Activated CD8-positive, alpha-beta memory T cell treated with anti-CD3 and anti-CD28 coated beads, Interleukin-2, amount 50 U/mL, for 1 hour (primary cell): Measurements from ENCODE around the gene ADORA3.

Source experiments
- DNase-seq: peaks from one replicate; pipeline ENCODE4 v3.0.0-alpha.2; 2020; ENCODE audit errors: extremely low read depth

Gene ADORA3

DNA sequence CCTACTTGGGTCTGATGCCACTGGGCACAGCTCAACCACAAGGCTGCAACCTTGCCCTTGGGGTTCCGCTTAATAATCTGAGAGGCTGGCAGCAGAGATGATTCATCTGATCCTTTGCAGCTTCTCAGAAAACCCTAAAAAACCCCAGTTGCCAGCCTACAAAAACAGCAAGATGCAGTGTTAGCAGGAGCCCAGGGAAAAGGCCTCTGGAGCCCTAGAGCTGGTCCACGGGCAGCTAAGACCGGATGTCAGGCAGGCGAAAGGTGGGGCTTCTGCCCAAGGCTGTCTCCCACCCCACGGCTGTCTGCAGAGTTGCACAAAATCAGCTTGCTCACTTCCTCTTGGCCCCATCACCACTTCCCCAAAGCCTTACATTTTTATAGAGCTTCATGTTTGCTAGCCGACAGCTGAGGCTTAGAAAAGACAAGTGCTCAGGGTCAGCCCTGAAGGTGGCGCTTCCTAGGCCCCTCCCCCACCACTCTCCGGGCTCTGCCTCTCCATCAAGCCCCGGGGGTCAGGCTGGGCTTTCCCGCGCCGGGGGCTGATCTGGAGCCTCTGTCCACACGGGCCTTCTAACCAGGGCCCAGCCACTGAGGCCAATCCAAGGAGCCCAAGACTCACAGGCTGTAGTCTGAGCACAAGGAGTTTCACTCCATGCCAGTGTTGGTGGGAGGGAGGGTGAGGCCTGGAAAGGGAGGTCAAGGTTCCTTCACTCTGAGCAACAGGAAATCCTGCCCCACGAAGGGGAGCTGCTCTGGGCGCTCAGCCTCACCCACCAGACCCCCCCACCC lies 4.2 kb upstream of the ADORA3 start:
- DNase-seq = peak; percentile 25

DNA sequence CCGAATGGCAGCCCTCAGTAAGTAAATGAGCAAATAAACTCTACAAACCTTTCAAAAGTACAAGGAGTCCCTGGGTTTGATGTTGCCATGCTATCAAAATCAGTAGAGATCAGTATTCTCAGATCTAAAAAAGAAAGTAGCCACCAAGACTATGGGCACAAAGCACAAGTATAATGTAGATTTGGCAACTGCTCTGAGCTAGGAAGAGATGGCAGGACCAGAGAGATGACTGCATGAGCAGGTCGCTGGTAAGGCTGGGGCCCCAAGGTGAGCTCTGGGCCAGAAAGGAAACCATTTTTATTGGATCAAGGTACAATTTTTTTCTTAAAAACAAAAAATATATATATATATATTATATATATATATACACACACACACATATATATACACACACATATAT lies 3.1 kb upstream of the ADORA3 start:
- DNase-seq = no peak

DNA sequence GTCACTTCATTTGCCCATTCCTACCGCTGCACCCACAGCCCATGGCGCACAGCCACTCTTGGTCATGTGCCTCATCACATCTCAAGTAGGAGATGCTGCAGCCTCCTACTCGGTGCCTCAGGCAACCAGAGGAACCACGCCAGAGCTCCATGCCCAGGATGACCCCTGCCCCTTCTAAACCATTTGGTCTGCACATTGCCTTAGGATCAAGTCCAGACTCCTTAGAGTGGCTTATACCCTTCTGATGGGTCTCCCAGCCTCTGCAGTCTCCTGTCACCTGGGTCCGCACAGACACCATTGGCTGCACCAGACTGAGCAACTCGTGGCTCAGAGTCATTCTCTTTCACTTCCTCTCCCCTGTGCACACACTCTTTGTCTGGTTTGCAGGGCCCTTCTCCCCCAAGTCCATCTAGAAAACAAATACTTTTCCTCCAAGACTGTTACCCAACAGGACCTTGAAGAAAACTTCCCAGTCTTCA lies 2.2 kb upstream of the ADORA3 start:
- DNase-seq = no peak

DNA sequence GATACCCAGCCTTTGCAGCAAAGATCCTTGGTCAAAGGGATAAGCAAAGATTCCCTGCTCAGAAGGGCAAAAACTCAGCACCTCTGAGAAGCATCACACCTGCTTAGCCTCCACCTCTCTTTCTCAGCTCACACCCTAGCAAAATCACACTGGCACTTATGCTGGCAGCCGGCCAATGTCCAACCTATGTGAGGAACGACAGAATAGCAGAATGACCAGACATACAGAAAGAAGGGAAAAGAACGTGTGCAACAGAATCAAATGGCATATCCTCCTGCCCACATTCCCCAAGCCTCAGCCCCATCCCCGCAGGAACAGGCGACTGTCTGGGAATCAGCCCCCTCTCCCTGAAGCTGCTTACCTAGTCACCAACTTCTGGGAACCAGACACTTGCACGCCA lies 664 bp upstream of the ADORA3 start:
- DNase-seq = no peak

- DNase-seq = no peak
These were observed 1.8 kb downstream of the ADORA3 start for GRCh38 chr1:111501645-111502044.

GRCh38 chr1:111499026-111499785 lies 4.2 kb downstream of the ADORA3 start:
- no peak for DNase-seq

DNA sequence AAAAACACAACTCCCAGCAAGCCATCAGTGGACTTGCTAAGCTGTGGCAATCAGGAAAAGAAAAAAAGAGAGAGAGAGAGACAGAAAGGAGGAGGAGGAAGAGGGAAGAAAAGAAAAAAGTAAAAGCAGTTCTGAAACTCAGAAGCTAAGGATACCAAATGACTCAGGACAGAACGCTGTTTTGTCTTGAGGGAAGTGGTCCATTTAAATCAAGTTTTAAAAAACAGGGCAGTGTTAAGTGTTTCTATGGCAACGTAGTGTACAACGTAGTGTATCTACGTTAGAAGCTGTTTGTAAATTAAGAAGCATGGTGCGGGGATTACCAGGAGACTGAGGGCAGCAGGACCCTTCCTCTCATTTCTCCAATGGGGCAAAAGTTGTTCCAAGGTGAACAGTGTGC lies 5.8 kb downstream of the ADORA3 start:
- no peak for DNase-seq

DNA sequence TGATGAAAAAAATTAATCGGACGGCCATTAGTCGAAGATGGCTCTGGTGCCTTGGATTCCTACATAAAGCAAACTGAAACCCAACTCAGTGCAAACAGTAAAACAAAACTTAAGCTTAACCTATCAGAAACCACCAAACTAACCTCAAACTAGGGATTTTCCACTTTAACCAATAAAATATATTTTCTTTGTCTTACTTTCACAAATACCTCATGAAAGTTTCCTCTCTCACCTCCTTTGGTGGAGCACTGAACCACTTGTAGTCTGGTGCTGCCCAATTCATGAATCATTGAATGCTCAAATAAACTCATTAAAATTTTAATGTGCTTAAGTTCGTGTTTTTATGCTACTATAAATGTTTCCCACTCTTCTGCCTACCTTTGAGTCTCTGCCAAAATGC lies 7.0 kb downstream of the ADORA3 start:
- DNase-seq = no peak

GRCh38 chr1:111491070-111491469 lies 12.4 kb downstream of the ADORA3 start:
- no peak for DNase-seq

DNA sequence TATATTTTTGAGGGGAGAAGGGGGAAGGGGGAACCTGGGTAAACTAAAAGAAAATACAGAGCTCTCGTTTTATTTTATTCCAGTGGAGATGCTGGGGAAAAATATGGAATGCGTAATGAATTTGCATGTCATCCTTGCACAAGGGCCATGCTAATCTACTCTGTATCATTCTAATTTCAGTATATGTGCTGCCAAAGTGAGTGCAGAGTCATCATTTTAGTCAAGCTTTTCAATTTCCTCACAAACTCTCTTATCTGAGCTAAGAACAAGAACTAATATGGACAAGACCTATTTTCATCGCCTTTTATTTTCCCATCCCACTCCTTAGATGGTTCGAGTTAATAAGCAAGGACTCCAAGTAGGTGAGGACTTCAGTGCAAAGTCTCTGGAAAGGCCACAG lies 13.2 kb downstream of the ADORA3 start:
- DNase-seq = no peak

GRCh38 chr1:111489604-111490003 lies 13.8 kb downstream of the ADORA3 start:
- no peak for DNase-seq

DNA sequence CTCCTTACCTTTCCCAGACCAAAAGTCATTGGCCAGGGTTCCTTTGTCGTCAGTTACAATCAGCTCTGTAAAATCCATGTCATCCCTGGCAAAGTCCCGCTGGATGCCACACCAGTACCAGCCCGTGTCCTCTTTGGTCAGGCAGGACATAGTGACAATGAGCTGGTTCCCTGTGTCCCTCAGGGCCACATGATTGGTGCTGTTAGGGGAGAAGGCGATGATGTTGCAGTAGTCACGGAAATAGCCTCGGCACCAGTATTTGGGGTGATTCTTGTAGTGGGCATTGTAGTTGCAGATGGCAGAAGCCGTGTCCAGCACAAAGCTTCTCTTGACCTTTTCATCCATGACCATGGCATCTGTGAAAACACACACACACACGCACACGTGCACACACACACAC lies 14.8 kb downstream of the ADORA3 start:
- DNase-seq = no peak

- DNase-seq = no peak
These were observed 16.3 kb downstream of the ADORA3 start for GRCh38 chr1:111487133-111487532.

- no peak for DNase-seq
These were observed 17.0 kb downstream of the ADORA3 start for GRCh38 chr1:111486431-111486830.

DNA sequence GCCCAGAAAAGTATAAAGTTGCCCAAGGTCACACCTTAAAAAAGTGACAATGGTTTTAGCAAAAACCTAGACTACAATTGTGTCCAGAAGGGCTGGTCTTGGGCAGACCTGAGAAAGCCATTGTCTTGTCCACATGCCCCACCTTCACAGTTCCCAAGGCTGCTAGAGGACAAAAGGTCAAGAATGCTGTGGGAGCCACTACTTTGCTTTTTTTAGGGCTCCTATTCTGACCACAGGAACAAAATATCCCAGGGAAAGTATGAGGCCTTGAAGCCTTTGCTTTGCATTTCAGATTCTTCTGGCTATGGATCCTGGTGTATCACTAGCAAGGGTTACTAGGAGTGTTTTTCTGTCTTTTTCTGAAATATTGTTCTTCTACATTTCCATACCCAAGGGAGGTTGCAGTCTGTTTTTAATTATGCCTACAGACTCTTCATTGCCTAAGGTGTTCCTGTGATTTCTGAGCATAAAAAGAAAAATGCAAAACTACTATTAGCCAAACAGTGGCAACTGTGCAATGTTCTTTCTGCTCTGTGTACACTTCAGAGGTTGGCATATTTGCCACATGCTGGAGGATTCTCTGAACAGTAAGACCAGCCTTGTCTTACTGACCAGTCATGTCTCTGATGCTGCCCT lies 18.9 kb downstream of the ADORA3 start:
- DNase-seq = no peak

DNA sequence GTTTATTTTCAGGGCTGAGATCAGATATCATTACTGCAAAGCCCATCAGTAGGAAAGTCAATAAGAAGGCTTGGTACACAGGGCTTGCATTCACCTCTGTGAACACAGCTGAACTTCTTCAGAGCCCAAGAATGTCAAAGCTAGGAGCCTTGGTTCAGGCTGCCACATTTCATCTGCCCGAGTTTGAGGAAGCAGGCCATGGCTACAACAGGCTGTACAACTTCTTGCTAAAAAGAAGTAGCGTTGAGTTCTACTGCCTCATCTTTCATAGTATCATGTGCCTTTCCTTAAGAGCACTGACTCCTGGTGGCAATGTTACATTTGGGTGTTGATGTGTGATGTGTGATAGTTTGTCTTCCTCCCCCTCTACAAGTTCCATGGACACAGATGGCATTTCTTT lies 19.6 kb downstream of the ADORA3 start:
- no peak for DNase-seq

DNA sequence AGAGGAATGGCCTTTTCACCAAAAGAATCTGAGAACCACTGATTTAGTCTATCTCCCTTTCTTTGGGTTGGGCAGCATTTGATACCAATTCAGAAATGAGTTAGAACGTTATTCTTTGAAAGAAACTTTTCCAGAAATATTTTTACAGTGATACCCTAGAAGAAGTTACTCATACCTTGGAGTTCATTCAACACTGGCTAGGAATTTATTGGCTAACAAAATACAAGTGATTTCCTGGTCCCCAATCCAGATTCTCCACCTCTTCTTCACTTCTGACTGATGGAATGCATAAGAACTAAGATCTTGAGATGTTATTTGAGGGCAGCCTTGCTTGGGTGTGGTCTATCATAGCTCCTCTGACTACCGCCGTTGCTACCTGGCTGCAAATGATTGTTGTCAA lies 20.3 kb downstream of the ADORA3 start:
- DNase-seq = no peak

DNA sequence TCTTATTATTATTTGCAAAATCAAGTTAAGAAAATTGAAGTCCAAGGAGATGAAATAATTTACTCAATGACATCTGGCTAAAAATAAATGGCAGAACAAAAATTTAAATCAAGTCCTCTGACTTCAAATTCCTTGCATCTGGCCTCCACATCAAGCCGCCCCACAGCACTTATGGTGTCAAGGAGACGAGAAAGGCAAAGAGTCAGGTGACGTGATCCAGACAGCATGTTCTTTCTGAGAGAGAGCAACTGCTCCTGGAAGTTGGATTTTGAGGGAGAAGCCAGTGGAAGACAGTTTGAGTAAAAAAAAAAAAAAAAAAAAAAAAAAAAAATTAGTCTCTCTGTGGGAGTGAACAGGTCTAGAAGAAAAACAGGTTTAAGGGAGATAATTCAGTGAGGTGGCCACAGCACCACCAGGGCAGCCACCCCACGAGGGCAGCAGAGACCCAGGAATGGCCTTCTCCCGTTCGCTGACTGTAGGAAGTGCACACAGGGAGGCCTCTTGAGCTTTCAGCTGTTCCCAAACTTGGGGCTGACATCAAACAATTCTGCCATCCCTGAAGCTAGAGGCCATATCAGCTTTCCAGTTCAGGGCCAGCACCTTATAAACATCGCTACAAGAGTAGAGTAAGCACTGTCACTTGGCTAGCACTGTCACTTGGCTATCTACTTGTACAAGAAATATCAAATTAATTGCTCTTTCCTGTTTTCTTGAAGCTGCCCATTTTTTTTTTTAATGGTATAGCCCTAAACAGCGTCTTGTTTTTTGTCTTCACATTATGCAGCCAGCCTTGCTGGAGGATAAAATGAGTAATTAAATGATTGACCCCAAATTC lies 21.8 kb downstream of the ADORA3 start:
- DNase-seq = no peak

DNA sequence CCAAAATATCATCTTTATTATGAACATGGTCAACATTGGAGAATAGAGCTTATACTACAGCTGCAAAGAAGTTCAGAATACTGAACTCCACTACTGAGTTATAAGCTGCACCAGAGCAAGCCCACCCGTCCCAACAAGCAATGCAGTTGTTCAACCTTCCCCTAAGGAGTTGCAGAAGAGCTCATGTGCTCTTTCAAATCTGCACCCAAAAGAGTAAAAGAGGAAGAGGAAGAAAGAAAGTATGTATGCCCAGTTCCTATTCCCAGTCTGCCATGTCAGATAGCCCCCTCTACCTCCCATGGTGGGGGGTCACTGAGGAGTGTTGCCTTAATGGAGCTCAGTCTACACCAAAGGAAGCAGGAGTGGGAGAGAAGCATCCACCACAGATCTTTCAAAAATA lies 22.8 kb downstream of the ADORA3 start:
- no peak for DNase-seq

DNA sequence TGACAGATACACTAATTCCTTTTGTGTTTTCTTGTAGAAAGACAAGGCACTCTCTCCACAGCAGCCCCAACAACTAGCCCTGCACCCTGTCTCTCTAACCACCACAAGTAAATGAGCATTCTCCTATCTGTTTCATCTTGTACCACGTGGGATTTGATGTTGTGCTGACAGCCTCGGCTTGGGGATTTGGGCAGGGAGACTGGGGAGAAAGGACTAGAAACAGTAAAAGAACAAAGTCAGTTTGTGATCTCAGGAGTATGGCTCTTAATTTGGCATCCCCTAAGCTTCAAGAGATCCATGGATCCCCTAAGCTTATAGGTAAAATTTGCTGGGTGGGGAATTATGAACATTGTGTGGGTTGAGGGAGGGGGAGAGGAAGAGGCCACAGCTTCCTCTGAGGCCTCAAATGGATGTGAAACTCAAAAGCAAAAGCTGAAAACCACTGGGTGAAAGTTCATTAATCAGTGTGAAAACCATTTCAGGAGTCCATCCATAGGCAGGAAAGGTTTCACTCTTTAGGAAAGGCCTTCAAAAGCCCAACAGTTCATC lies 26.6 kb downstream of the ADORA3 start:
- no peak for DNase-seq

GRCh38 chr1:111476214-111476613 lies 27.2 kb downstream of the ADORA3 start:
- DNase-seq = no peak

DNA sequence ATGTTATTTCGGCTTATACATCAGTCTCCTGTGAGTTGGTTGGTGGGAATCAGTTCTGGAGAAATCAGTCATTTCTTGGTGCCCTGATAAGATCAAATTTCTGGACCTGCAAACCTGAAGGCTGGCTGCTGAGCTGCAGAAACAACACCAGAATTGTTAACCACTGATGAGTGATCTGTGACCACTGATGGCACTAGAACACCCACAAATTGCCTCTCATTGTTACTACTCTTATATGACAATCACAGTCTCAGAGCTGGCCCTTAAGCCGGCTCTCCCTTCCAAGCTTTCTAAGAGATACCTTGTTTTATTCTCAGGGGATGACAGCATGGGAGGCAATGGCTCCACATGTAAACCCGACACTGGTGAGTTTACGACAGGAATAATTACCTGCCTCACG lies 27.7 kb downstream of the ADORA3 start:
- DNase-seq = no peak
